ENCODE data around the gene CDHR1.

The CDHR1 gene

GRCh38 chr10:84156768-84157167, 37.6 kb upstream of the CDHR1 start:
- TF ChIP-seq CTCF (IDR thresholded peaks at IDR 0.05; ENCODE audit: low read depth, low read length): no peak

GRCh38 chr10:84158061-84158460, 36.3 kb upstream of the CDHR1 start:
- H3K4me3 ChIP-seq (ENCODE audit: low read depth, low read length): no peak overlapping the region
- no peak for TF ChIP-seq CTCF (IDR thresholded peaks at IDR 0.05; ENCODE audit: low read depth, low read length)

More at GRCh38 chr10:84156768-84157167, 37.6 kb upstream of the CDHR1 start:
- H3K4me3 ChIP-seq (ENCODE audit: low read depth, low read length): no peak overlapping the region

- TF ChIP-seq CTCF (IDR thresholded peaks at IDR 0.05; ENCODE audit: low read depth, low read length): no peak
Measured at GRCh38 chr10:84158550-84158949, 35.8 kb upstream of the CDHR1 start.

GRCh38 chr10:84159076-84159685, 35.2 kb upstream of the CDHR1 start:
- H3K4me3 ChIP-seq (ENCODE audit: low read depth, low read length): no peak overlapping the region
- TF ChIP-seq CTCF (IDR thresholded peaks at IDR 0.05; ENCODE audit: low read depth, low read length): no peak

More at GRCh38 chr10:84158550-84158949, 35.8 kb upstream of the CDHR1 start:
- H3K4me3 ChIP-seq (ENCODE audit: low read depth, low read length): no peak overlapping the region

GRCh38 chr10:84160663-84161362, 33.5 kb upstream of the CDHR1 start:
- TF ChIP-seq CTCF (IDR thresholded peaks at IDR 0.05; ENCODE audit: low read depth, low read length): no peak
- H3K4me3 ChIP-seq (ENCODE audit: low read depth, low read length): no peak overlapping the region

- no peak for TF ChIP-seq CTCF (IDR thresholded peaks at IDR 0.05; ENCODE audit: low read depth, low read length)
- no peak overlapping the region for H3K4me3 ChIP-seq (ENCODE audit: low read depth, low read length)
Measured at GRCh38 chr10:84163996-84164395, 30.3 kb upstream of the CDHR1 start.

- no peak overlapping the region for H3K4me3 ChIP-seq (ENCODE audit: low read depth, low read length)
Measured at GRCh38 chr10:84164442-84164841, 29.9 kb upstream of the CDHR1 start.

More at GRCh38 chr10:84164442-84164841, 29.9 kb upstream of the CDHR1 start:
- TF ChIP-seq CTCF (IDR thresholded peaks at IDR 0.05; ENCODE audit: low read depth, low read length): no peak
